Upper lobe of right lung (tissue), 1 donor: ENCODE results near the gene TMEM222. TPM values are rescaled to one million over a fixed set of nuclear protein-coding genes. Genes with fewer than 3 reads are reported as not detected.
A peak's percentile ranks its signal among the peaks of the same experiment; 100 is the strongest.

Source experiments
- ATAC-seq: fragments of 200-7000 bp; cut with Tn5 transposase; one replicate; pipeline ENCODE4 v1.9.1; 2020; ENCODE audit warnings: mild to moderate bottlenecking, moderate library complexity
- DNase-seq: peaks from one replicate; pipeline ENCODE4 v3.0.0-alpha.2; 2020
- H3K27ac ChIP-seq: fragments of 200-600 bp; one replicate; pipeline ENCODE4 v1.8.0; 2022
- H3K27me3 ChIP-seq: fragments of 200-600 bp; one replicate; pipeline ENCODE4 v1.8.0; 2022; ENCODE audit warnings: mild to moderate bottlenecking
- H3K36me3 ChIP-seq: fragments of 200-600 bp; one replicate; pipeline ENCODE4 v1.8.0; 2022
- H3K4me1 ChIP-seq: fragments of 200-600 bp; one replicate; pipeline ENCODE4 v1.8.0; 2022
- H3K4me3 ChIP-seq: fragments of 200-600 bp; one replicate; pipeline ENCODE4 v1.8.0; 2022; ENCODE audit warnings: mild to moderate bottlenecking
- H3K9me3 ChIP-seq: fragments of 200-600 bp; one replicate; pipeline ENCODE4 v1.8.0; 2022
- CTCF ChIP-seq: fragments of 200-600 bp; IDR thresholded peaks from one replicate; pipeline ENCODE4 v1.8.0; 2022; ENCODE audit warnings: antibody characterized with exemption
- intact Hi-C: fragments of 100-400 bp; cut with DNase I; formaldehyde crosslinking; loops from one replicate; pipeline ENCODE4 v1.11.0; 2022
- total RNA-seq: library from RNA; stranded (reverse); fragmentation: NEBNext Ultra II Directional; extraction: Animal tissue kit (Norgen Biotek cat#: 25700); gene quantifications from one replicate; pipeline ENCODE4 v1.2.1, GENCODE V29; 2021
- donor health status: DM: no; HTN: yes; CAD: no; lungs with severe emphysema.

The TMEM222 gene
- total RNA-seq, 1 donor from 2014 or later, result 36.7 TPM

DNA sequence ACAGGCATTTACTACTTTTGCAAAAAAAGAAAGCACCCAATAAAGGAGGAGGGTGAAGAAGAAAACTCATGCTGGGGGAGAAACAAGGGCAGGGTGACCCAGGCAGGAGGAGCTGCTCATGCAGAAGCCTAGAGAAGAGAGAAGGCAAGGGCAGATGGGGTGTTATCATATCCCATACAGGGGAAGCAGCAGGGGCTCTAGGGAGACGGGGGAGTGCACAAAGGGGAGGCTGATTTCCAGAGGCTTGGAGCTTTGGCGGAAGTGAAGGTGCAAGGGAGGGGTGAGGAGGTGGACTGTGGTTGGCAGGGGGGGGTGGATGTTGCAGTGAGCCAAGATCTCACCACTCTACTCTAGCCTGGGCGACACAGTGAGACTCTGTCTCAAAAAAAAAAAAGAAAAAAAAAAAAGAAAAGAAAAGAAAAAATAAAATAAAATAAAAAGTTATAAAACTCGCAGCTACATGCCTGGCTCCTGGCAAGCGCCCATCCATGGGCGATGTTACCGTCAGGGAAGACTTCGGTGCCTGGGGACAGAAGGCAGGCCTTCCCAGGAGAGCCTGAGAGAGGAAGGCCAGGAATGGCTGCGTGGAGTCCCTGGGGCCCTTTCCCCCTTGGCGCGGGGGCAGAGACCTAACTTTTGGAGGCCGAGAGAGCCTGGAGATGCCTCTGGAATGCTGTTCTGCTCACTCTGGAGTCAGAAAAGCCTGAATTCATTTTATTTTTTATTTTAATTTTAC, 56.0 kb downstream of the TMEM222 start:
- intact Hi-C loops, result no loop called here
- no peak for DNase-seq
- no peak for TF ChIP-seq CTCF
- no peaks in the 10 kb centered on the region for H3K9me3 ChIP-seq
- ATAC-seq, result no peak
- no peaks in the 10 kb centered on the region for H3K27me3 ChIP-seq
- peaks cover 16% of the 10 kb centered on the region for H3K4me1 ChIP-seq
- H3K27ac ChIP-seq, result no peak overlapping the region
- H3K36me3 ChIP-seq, result no peaks in the 10 kb centered on the region
- no peak overlapping the region for H3K4me3 ChIP-seq

DNA sequence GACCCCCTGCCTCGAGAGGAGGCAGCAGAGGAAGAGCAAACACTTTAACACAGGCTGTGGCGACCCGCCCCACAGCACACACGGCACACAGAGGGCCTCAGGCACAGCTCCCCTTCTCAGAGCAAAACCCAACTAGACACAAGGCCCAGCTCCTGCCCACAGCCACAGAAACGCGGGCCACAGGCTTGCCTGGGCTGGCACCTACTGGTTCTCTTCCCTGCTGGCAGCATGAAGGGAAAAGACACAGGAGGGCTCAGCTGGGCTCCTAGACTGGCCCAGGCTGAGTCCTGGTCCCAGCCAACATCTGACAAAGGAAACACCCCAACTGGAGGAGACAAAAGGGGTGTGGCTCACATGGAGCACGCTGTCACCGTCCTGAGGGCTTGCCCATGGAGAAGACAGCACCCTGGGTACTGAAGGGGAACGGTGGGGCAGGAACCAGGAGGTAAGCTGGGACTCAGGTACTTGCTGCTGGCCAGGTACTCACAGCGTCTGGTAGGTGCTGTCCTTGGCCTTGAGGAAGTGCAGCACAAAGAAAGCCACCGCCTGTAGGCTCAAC, 57.7 kb downstream of the TMEM222 start:
- no peaks in the 10 kb centered on the region for H3K27me3 ChIP-seq
- H3K36me3 ChIP-seq, result no peaks in the 10 kb centered on the region
- DNase-seq (no peak), ATAC-seq (no peak)
- H3K9me3 ChIP-seq, result no peaks in the 10 kb centered on the region
- H3K4me1 ChIP-seq, result peaks cover 16% of the 10 kb centered on the region
- no peak overlapping the region for H3K27ac ChIP-seq
- H3K4me3 ChIP-seq, result no peak overlapping the region
- TF ChIP-seq CTCF, result no peak
- intact Hi-C loops, result no loop called here

GRCh38 chr1:27380224-27380623, 58.3 kb downstream of the TMEM222 start:
- DNase-seq (no peak), ATAC-seq (peak; percentile 44)
- H3K27ac ChIP-seq, result no peak overlapping the region
- no peaks in the 10 kb centered on the region for H3K27me3 ChIP-seq
- intact Hi-C loops, result no loop called here
- H3K4me1 ChIP-seq, result peaks cover 14% of the 10 kb centered on the region
- H3K36me3 ChIP-seq, result no peaks in the 10 kb centered on the region
- H3K9me3 ChIP-seq, result no peaks in the 10 kb centered on the region
- TF ChIP-seq CTCF, result no peak
- no peak overlapping the region for H3K4me3 ChIP-seq

GRCh38 chr1:27380766-27381733, 59.1 kb downstream of the TMEM222 start:
- Histone ChIP-seq H3K9me3 (no peaks in the 10 kb centered on the region), H3K36me3 (no peaks in the 10 kb centered on the region), H3K4me3 (no peak overlapping the region), H3K27ac (peak overlapping the region; percentile 30), H3K4me1 (peaks cover 11% of the 10 kb centered on the region), H3K27me3 (no peaks in the 10 kb centered on the region)
- DNase-seq (no peak), ATAC-seq (no peak)
- no peak for TF ChIP-seq CTCF
- intact Hi-C loops, result no loop called here

- H3K36me3 ChIP-seq, result no peaks in the 10 kb centered on the region
- no peaks in the 10 kb centered on the region for H3K27me3 ChIP-seq
- H3K4me1 ChIP-seq, result peaks cover 11% of the 10 kb centered on the region
- no peak for ATAC-seq
- H3K9me3 ChIP-seq, result no peaks in the 10 kb centered on the region
- no peak overlapping the region for H3K27ac ChIP-seq
- TF ChIP-seq CTCF, result no peak
- no peak for DNase-seq
- intact Hi-C loops, result no loop called here
- H3K4me3 ChIP-seq, result no peak overlapping the region
These were observed 60.2 kb downstream of the TMEM222 start for GRCh38 chr1:27381969-27382762.
